Colonic mucosa (tissue), 4 donors: ENCODE measurements around the gene RAP1GAP2. TPM values are rescaled to one million over a fixed set of nuclear protein-coding genes. Genes with fewer than 3 reads are reported as not detected.

Experiments used
- DNase-seq: peaks from one replicate; pipeline ENCODE4 v3.0.0-alpha.2; 2020
- H3K27ac ChIP-seq: fragments of 200-600 bp; one replicate; pipeline ENCODE4 v1.8.0; 2021
- H3K27me3 ChIP-seq: fragments of 200-600 bp; one replicate; pipeline ENCODE4 v1.8.0; 2021
- H3K36me3 ChIP-seq: fragments of 200-600 bp; one replicate; pipeline ENCODE4 v1.8.0; 2021
- H3K4me1 ChIP-seq: fragments of 200-600 bp; one replicate; pipeline ENCODE4 v1.8.0; 2021; ENCODE audit warnings: mild to moderate bottlenecking
- H3K4me3 ChIP-seq: fragments of 200-600 bp; one replicate; pipeline ENCODE4 v1.8.0; 2021
- H3K9ac ChIP-seq, 2 donors: one replicate each; pipeline ENCODE4 v1.7.0; 2013; ENCODE audit warnings: control low read depth in 2 of 2, low read depth in 2 of 2, low read length in 2 of 2
- H3K9me3 ChIP-seq: fragments of 200-600 bp; one replicate; pipeline ENCODE4 v1.8.0; 2021
- intact Hi-C: fragments of 100-400 bp; cut with DNase I; formaldehyde crosslinking; loops from one replicate; pipeline ENCODE4 v1.14.1; 2022
- total RNA-seq, 2 donors: library from RNA; stranded (reverse); fragmentation: NEBNext Ultra II Directional in 1 of 2; extraction: Animal tissue kit (Norgen Biotek cat#: 25700) in 1 of 2; gene quantifications; one replicate each; pipeline ENCODE4 v1.2.1, GENCODE V29; 2021
- TF ChIP-seq, protein P1 (sequence below): fragments of 200-600 bp; IDR thresholded peaks from one replicate; pipeline ENCODE4 v1.8.0; 2022; ENCODE audit warnings: antibody characterized with exemption, mild to moderate bottlenecking
- donor health status: healthy.
- donor health status: DM: no; HTN: no; CAD: no.
- donor health status: DM: no; HTN: no; CAD: no.

RAP1GAP2 gene
- total RNA-seq, 2 donors from 2014 or later, result 45.2 to 45.4 TPM

DNA sequence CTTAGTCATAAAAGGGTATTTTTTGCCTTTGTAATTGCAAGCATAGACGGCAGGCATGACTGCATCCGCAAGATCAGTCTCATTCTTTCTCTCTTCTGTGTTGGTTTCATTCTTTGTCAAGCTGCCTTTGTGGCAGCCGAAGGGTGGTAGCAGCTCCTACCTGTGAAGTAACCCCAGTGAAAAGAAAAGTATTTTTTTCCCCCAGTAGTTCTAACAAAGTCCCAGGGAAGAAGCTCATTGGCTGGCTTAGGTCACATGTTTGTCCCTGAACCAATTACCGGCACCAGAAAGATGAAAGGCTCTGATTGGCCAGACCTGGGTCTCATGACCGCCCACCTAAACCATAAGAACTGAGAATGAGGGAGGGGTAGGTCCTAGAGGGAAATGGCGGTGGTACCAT is 110.7 kb downstream of the RAP1GAP2 start:
- no peaks in the 10 kb centered on the region for H3K27me3 ChIP-seq
- H3K27ac ChIP-seq, result no peak overlapping the region
- H3K4me3 ChIP-seq, result no peak overlapping the region
- no peaks in the 10 kb centered on the region for H3K36me3 ChIP-seq
- H3K9ac ChIP-seq, result no peak overlapping the region
- H3K9me3 ChIP-seq, result no peaks in the 10 kb centered on the region
- intact Hi-C loops, result no loop called here
- TF ChIP-seq, protein P1, sequence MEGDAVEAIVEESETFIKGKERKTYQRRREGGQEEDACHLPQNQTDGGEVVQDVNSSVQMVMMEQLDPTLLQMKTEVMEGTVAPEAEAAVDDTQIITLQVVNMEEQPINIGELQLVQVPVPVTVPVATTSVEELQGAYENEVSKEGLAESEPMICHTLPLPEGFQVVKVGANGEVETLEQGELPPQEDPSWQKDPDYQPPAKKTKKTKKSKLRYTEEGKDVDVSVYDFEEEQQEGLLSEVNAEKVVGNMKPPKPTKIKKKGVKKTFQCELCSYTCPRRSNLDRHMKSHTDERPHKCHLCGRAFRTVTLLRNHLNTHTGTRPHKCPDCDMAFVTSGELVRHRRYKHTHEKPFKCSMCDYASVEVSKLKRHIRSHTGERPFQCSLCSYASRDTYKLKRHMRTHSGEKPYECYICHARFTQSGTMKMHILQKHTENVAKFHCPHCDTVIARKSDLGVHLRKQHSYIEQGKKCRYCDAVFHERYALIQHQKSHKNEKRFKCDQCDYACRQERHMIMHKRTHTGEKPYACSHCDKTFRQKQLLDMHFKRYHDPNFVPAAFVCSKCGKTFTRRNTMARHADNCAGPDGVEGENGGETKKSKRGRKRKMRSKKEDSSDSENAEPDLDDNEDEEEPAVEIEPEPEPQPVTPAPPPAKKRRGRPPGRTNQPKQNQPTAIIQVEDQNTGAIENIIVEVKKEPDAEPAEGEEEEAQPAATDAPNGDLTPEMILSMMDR, result no peak
- DNase-seq, result no peak
- no peaks in the 10 kb centered on the region for H3K4me1 ChIP-seq

DNA sequence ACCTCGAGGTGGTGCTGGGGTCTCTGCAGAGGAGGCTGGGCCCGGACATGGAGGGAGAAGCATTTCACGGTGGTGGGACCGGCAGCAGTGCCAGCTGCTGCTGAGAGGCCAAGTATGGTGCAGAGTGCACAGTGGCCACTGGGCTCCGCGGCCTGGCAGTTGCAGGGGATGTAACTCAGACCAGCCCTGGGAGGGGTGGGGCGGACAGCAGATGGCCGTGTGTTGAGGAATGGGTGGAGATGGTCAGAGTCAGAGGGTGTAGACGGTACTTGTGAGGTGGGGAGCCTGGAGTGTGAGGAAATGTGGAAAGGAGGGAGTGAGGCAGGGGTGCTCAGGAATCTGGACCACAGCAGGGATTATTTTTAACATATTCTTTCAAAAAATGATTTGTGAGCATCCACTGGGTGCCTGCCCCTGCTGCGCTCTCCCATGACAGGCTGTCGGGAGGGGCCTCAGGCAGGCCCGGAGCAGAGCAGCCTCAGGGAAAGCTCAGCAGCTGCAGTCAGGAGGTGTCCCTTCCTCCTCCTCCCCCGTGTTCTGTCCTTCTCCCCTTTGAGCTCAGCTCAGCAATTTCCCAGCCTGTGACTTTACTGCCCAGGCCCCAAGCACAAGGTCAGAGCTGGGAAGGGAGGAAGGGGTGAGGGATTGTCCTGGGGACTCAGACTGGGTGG is 113.1 kb downstream of the RAP1GAP2 start:
- H3K4me1 ChIP-seq, result no peaks in the 10 kb centered on the region
- H3K36me3 ChIP-seq, result no peaks in the 10 kb centered on the region
- no peaks in the 10 kb centered on the region for H3K27me3 ChIP-seq
- H3K9ac ChIP-seq, result peak overlapping the region in 1 of 2 donors; percentile 28
- no peak overlapping the region for H3K27ac ChIP-seq
- TF ChIP-seq, protein P1, result no peak
- intact Hi-C loops, result no loop called here
- no peak for DNase-seq
- no peaks in the 10 kb centered on the region for H3K9me3 ChIP-seq
- no peak overlapping the region for H3K4me3 ChIP-seq

DNA sequence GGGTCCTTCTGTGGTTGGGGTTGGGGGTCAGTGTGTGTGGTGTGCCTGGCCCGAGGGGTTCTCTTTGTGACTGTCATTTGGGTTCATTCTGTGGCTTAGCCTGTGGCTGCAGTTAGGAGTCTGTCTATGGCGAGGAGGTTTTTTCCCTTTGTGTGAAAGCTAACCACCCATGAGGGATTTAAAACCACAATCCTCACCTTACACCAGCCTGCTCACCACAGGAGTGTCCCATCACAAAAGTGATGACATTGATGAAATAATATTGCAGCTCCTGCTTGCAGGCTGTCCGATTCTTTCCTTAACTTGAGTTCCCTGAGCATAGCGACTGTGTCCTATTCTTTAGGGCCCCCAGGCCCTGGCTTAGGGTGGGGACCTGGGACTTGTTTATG is 113.6 kb downstream of the RAP1GAP2 start:
- intact Hi-C loops, result no loop called here
- Histone ChIP-seq H3K4me1 (no peaks in the 10 kb centered on the region), H3K27me3 (no peaks in the 10 kb centered on the region), H3K9me3 (no peaks in the 10 kb centered on the region), H3K27ac (no peak overlapping the region), H3K36me3 (no peaks in the 10 kb centered on the region), H3K4me3 (no peak overlapping the region), H3K9ac (peak overlapping the region in 1 of 2 donors; percentile 28)
- TF ChIP-seq, protein P1, result no peak
- DNase-seq, result no peak

DNA sequence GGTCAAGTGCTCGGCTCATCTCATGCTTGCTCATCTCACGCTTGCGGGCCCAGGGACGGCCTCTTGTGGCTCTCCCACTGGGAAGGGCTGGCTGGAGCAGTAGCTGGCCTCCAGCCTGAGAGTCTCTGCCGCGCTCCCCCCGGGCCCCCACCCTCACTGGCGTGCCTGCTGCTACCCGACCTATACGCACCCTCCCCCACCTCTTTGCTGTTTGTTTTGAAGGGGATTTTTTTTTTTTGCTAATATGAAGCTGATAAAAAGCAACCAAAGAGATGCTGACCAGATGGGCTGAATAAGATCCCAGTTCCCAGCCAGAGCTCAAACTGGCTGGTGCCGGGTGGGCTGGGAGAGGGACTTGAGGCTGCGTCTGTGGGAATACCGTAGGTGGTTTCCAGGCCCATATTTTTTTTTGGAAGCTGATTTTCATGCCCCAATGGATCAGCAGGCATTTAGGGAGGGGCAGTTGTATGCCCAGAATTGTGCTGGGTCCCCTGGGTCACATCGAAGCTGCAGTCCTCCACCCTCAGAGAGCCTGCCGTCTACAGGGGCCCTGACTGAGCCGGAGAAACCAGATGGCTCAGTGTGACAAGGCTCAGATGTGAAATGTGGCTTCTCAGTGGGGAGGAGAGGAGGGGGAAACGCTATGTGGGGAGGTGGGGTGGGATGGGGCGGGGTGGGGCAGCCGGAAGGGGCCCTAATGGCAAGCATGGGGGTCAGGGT is 115.0 kb downstream of the RAP1GAP2 start:
- Histone ChIP-seq H3K4me3 (no peak overlapping the region), H3K9me3 (no peaks in the 10 kb centered on the region), H3K4me1 (no peaks in the 10 kb centered on the region), H3K27ac (no peak overlapping the region), H3K27me3 (no peaks in the 10 kb centered on the region), H3K36me3 (no peaks in the 10 kb centered on the region), H3K9ac (no peak overlapping the region)
- intact Hi-C loops, result no loop called here
- TF ChIP-seq, protein P1, result no peak
- no peak for DNase-seq

DNA sequence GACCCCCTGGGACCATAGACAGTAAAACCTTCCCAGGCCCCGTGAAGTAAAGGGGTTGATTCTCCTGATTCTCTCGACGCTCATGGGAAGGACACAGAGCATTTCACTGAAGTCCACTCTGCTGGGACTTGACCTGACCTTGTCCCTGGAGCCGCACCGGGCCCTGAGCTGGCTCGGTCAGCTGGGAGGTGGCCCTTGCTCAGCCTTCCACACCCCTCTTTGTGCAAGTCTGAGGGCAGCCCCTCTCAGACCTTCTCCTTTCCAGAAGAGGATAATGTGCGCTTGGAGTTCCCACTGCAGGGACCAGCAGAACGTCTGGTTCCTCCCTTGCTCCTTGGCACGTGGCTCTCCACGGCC is 115.5 kb downstream of the RAP1GAP2 start:
- DNase-seq, result no peak
- Histone ChIP-seq H3K27me3 (no peaks in the 10 kb centered on the region), H3K9me3 (no peaks in the 10 kb centered on the region), H3K4me1 (no peaks in the 10 kb centered on the region), H3K27ac (no peak overlapping the region), H3K4me3 (no peak overlapping the region), H3K9ac (no peak overlapping the region), H3K36me3 (no peaks in the 10 kb centered on the region)
- intact Hi-C loops, result no loop called here
- TF ChIP-seq, protein P1, result no peak
